OCI-LY1 (cell line): ENCODE results near the gene WDR83.

Experiments used
- EZH2 ChIP-seq: fragments of 200-600 bp; sonication (generic), shearing (Covaris generic); IDR thresholded peaks from 2 replicates; pipeline ENCODE4 v1.8.0; 2017; ENCODE audit warnings: borderline replicate concordance, mixed run types, mild to moderate bottlenecking, antibody characterized with exemption, low read length, moderate library complexity, mixed read lengths
- TF ChIP-seq, protein P1 (sequence below): fragments of 200-600 bp; sonication (generic), shearing (Covaris generic); IDR thresholded peaks from 2 replicates; pipeline ENCODE4 v1.5.1; 2017; ENCODE audit warnings: mild to moderate bottlenecking, antibody characterized with exemption, low read length, moderate library complexity, mixed read lengths

DNA sequence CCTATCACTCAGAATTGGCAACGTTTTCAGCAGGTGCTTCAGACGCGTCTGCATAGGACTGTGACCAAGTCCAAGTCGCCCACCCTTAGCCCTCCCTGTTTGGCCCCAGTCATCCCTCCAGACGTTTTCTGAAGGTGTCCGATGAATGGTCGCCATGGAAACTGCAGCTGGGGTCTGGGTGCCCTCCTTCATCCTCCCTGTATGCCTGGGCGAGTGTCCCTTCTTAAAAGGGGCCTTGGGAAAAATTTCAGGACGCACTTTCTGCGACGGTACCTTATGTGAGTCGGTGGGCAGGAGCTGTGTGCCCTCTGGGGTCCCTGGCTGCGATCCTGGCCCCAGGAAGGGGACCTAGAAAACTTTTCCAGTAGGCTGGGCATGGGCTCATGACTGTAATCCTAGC lies 25.2 kb upstream of the WDR83 start:
- TF ChIP-seq, protein P1, sequence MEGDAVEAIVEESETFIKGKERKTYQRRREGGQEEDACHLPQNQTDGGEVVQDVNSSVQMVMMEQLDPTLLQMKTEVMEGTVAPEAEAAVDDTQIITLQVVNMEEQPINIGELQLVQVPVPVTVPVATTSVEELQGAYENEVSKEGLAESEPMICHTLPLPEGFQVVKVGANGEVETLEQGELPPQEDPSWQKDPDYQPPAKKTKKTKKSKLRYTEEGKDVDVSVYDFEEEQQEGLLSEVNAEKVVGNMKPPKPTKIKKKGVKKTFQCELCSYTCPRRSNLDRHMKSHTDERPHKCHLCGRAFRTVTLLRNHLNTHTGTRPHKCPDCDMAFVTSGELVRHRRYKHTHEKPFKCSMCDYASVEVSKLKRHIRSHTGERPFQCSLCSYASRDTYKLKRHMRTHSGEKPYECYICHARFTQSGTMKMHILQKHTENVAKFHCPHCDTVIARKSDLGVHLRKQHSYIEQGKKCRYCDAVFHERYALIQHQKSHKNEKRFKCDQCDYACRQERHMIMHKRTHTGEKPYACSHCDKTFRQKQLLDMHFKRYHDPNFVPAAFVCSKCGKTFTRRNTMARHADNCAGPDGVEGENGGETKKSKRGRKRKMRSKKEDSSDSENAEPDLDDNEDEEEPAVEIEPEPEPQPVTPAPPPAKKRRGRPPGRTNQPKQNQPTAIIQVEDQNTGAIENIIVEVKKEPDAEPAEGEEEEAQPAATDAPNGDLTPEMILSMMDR = no peak
- no peak for TF ChIP-seq EZH2
